GM12872 (cell line): Measurements from ENCODE around the gene GDPD3.

Experiments
- TF ChIP-seq, protein P1 (sequence below): IDR thresholded peaks from 3 replicates; pipeline ENCODE4 v1.5.1; 2011; ENCODE audit warnings: low read depth, mild to moderate bottlenecking, low read length, moderate library complexity; ENCODE audit not compliant: insufficient read depth

GDPD3 gene

DNA sequence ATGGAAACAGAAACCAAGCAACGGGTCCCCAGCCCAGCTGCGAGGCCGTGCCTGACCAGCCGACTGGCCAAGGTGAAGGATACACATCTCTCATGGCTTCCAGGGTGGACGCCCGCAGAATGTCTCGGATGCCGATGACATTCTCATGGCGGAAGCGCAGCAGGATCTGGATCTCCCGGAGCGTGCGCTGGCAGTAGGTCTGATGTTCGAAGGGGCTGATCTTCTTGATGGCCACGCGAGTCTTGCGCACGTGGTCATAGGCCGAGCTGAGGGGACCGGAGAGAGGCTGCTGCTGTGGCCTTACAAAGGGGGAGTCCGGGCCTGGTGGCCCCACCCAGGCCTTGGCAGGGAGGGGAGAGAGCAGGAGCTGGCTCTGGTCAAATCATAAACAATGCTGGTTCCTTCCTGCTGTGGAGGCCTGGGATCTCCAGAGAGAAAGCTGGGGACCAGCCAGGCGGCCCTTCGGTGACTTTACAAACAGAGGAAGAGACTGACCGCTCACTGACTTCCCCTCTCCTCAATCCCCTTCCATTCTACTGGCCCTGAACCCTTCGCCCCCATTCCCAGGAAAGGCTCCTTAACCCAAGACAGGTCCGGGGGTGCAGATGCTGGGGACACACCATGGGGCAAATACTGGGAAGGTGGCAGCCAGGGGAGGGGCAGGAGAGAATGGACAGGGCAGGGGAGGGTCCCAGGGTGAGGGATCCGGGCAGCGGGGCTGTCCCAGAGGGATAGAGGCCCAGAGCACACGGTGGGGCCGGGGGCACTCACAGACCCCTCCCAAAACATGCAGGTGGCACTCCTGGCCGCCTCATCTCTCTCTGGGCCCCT is 8.6 kb upstream of the GDPD3 start:
- TF ChIP-seq, protein P1, sequence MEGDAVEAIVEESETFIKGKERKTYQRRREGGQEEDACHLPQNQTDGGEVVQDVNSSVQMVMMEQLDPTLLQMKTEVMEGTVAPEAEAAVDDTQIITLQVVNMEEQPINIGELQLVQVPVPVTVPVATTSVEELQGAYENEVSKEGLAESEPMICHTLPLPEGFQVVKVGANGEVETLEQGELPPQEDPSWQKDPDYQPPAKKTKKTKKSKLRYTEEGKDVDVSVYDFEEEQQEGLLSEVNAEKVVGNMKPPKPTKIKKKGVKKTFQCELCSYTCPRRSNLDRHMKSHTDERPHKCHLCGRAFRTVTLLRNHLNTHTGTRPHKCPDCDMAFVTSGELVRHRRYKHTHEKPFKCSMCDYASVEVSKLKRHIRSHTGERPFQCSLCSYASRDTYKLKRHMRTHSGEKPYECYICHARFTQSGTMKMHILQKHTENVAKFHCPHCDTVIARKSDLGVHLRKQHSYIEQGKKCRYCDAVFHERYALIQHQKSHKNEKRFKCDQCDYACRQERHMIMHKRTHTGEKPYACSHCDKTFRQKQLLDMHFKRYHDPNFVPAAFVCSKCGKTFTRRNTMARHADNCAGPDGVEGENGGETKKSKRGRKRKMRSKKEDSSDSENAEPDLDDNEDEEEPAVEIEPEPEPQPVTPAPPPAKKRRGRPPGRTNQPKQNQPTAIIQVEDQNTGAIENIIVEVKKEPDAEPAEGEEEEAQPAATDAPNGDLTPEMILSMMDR, result no peak

DNA sequence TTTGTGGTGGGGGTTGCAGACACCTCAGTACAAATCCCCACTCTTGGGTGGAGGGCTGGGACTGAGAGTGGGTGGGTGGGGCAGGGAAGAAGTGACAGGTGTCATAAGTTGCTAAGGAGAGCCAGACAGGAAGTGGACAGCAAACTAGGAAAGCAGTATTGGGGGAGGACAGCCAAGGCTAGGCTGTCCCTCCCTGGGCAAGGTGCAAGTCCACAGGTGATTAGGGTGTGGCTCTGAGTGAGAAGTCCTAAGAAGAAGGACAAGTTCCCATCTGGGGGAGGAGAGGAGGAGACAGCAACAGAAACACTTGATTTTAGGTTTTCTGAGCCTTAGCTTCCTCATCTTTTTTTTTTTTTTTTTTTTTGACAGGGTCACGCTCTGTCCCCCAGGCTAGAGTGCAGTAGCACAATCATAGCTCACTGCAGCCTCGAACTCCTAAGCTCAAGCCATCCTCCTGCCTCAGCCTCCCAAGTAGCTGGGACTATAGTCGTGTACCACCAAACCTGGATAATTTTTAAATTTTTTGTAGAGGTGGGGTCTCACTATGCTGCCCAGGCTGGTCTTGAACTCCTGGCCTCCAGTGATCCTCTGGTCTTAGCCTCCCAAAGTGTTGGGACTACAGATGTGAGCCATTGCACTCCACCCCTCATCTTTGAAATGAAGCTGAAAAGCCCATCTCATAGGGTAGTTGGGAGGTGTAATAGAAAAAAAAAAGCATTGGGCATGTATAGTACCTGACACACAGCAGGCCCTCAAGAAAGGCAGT is 7.2 kb upstream of the GDPD3 start:
- TF ChIP-seq, protein P1, result no peak

DNA sequence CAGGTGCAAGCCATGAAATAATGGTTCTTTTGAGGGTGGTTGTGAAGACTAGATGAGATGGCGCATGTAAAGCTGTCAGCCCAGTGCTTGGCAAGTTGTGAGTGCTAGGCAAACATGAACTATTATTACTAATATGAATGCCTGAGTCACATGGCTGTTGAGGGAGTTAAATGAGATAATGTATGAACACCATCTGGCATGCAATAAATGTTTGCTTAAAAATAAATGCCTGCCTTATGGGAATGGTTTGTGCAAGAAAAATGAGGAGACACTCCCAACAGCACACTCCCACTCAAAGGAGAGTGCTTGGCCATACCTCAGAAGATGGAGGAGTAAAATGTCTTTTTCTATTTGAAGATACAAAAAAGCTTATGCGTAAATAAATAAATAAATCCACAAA is 6.1 kb upstream of the GDPD3 start:
- TF ChIP-seq, protein P1, result no peak

DNA sequence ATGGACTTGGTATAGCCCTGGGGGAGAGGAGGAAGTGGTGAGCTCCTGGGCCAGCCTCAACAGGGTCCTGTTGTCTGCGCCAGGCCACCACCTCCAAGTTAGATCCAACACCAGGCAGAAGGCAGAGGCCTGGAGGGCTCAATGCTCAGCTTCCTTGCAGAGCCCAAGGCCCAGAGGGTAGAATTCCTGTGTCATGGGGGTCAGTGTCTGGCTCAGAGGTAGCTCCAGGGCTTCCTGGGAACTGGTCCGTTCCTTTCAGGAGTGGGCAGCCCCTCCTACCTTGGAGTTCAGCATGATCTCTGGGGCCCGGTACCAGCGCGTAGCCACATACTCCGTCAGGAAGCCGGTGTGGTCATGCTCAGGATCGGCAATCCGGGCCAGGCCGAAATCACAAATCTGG is 4.4 kb upstream of the GDPD3 start:
- TF ChIP-seq, protein P1, result no peak

DNA sequence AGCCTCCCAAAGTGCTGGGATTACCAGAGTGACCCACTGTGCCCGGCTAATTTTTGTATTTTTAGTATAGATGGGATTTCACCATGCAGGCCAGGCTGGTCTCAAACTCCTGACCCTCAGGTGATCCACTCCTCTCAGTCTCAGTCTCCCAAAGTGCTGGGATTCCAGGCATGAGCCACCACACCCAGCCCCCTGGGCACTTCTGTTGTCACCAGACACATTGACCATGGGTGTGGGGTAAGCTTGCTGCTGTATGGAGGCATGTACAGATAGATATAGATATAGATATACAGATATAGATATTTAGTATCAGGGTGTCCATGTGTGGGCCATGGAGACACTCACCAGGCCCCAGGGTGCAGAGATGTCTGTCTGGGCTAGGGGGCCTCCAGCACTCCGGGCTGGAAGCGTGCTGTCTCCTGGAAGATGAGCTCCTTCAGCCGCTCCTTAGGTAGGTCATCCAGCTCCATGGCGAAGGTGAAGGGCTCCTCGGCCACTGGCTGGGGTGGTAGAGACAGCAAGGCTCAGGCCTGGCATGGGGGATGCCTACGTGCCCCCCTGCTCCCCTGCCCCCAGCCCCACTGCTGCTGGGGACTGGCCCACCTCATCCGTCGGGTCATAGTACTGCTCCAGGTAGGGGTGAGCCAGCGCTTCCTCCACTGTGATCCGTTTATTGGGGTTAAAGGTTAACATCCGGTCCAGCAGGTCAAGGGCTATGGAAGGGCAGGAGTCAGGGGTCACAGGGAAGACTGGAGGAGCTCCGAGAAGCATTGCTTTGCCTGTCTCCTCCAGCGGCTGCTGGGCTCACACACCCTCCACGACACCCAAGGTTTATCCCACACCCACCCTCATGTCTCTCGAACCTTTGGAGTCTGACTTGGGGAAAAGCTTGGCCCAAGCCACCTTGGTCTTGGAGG is 3.2 kb upstream of the GDPD3 start:
- TF ChIP-seq, protein P1, result no peak

DNA sequence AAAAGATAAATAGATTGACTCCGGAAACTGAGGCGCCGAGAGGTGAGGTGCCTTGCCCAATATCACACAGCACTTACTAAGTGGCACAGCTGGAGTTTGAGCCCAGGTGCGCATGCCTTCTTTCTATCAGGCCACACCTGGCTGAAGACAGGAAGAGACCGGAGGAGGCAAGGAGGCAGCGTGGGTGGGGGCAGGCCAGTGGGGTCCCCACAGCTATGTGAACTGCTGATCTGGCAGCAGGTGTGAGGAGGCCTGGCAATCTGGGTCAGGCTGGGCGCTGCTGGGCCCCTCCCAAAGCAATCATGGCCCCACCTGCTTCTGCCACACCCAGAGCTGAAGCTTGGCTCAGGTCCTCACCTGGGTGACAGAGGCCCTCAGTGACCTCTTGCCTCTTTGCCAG is 1.9 kb upstream of the GDPD3 start:
- TF ChIP-seq, protein P1, result no peak

DNA sequence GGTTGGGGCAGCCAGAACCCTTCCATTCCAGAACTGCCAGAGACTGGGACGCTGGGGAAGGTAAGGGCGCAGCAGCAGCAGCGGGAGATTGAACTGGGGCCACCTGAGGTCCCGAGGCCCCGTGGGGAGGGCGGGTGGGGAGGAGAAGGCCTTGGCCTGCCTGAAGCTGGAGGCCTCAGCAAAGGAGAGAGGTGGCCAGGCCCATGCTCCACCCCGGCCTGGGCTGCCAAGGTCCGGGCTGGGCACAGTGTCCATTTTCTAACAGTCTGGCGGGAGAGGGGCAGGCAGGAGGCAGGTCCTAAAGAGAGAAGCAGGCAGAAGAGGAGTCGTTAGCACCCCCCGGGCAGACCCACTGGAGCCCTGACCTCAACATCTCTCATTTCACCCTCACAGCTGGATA is 1.1 kb upstream of the GDPD3 start:
- TF ChIP-seq, protein P1, result no peak
